ENCODE data around the gene PPM1B. TPM values are rescaled to one million over a fixed set of nuclear protein-coding genes. Genes with fewer than 3 reads are reported as not detected.
"Not testable (repeated sequence)": the region's sequence is repeated elsewhere in the genome, so short reads cannot be mapped to it uniquely, and the experiment has no call there.

The PPM1B gene
- total and polyA plus RNA-seq, 2 experiments from 2014 or later: 54.8 to 81.2 TPM

DNA sequence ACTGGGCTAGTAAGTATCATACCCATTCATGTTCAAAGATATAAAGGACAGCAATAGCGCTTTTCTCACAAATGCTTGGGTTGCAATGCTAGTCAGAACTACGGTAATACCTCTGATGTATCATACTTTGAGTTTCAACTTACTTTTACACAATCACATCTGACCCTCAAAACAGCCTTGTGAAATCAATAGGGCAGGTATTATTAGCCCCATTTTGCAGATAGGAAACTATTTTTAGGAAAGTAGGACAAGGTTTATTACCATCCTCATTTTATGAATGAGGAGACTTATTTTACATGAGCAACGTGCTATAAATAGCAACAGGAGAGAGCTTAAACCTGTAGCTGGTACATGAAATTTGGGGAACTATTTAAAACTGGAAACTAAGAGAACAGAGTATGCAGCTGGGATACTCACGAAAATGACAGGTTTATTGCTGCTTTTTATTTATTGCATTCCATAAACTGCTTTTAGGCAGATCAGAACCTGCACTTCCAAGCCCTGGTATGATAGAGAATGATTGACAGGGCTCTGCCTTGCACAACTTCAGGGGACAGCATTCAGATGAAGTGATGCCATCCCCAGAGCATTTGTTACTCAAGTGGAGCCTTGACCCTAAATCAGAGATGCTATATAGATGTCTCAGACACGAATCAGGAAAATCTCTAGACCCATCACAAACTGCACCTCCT is 42.4 kb upstream of the PPM1B start:
- no peaks in the 10 kb centered on the region for H3K36me3 ChIP-seq
- no peak for TF ChIP-seq CTCF (IDR thresholded peaks at IDR 0.05; ENCODE audit: low read depth, low read length)
- H3K4me3 ChIP-seq: no peak overlapping the region
- no peaks in the 10 kb centered on the region for H3K27me3 ChIP-seq
- DNase-seq (ENCODE audit: low read depth in 1 of 2, low spot score in 1 of 2): no peak
- no peak overlapping the region for H3K27ac ChIP-seq
- no peaks in the 10 kb centered on the region for H3K4me1 ChIP-seq (ENCODE audit: low read depth)
- no peaks in the 10 kb centered on the region for H3K9me3 ChIP-seq (ENCODE audit: low read depth)

DNA sequence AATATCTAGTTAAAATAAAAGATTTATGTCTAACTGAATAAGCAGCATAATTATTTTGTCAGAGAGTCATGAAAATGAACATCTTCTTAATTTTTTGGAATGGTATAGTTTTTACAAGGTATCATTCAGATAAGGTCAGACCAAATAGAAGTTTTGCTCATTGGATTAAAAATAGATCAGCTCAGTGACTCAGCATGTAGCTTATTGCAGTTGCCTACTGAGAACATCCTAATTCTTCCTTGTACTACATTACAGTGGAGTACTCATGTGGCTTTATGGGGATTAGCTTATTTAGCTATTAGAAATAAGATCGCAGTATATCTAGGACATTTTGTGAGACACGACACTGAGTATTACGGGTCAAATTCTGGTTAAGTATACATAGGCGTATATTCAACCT is 38.2 kb upstream of the PPM1B start:
- no peak for TF ChIP-seq CTCF (IDR thresholded peaks at IDR 0.05; ENCODE audit: low read depth, low read length)
- H3K36me3 ChIP-seq: no peaks in the 10 kb centered on the region
- H3K27ac ChIP-seq: no peak overlapping the region
- peak in 1 of 2 donors; percentile 25 for DNase-seq (ENCODE audit: low read depth in 1 of 2, low spot score in 1 of 2)
- no peaks in the 10 kb centered on the region for H3K9me3 ChIP-seq (ENCODE audit: low read depth)
- no peak overlapping the region for H3K4me3 ChIP-seq
- no peaks in the 10 kb centered on the region for H3K27me3 ChIP-seq
- H3K4me1 ChIP-seq (ENCODE audit: low read depth): no peaks in the 10 kb centered on the region

GRCh38 chr2:44131177-44131576 is 37.5 kb upstream of the PPM1B start:
- Histone ChIP-seq H3K4me3 (no peak overlapping the region), H3K36me3 (no peaks in the 10 kb centered on the region), H3K27ac (no peak overlapping the region), H3K9me3 (ENCODE audit: low read depth) (no peaks in the 10 kb centered on the region), H3K27me3 (no peaks in the 10 kb centered on the region), H3K4me1 (ENCODE audit: low read depth) (no peaks in the 10 kb centered on the region)
- TF ChIP-seq CTCF (IDR thresholded peaks at IDR 0.05; ENCODE audit: low read depth, low read length): no peak
- no peak for DNase-seq (ENCODE audit: low read depth in 1 of 2, low spot score in 1 of 2)

- H3K27me3 ChIP-seq; H3K36me3 ChIP-seq; DNase-seq (ENCODE audit: low read depth in 1 of 2, low spot score in 1 of 2); H3K9me3 ChIP-seq (ENCODE audit: low read depth); H3K4me3 ChIP-seq; H3K4me1 ChIP-seq (ENCODE audit: low read depth); H3K27ac ChIP-seq: not testable (repeated sequence)
Measured at GRCh38 chr2:44133602-44134001, 35.1 kb upstream of the PPM1B start.

- Histone ChIP-seq H3K4me3 (no peak overlapping the region), H3K36me3 (no peaks in the 10 kb centered on the region), H3K27me3 (no peaks in the 10 kb centered on the region), H3K9me3 (ENCODE audit: low read depth) (no peaks in the 10 kb centered on the region), H3K4me1 (ENCODE audit: low read depth) (no peaks in the 10 kb centered on the region), H3K27ac (no peak overlapping the region)
- TF ChIP-seq CTCF (IDR thresholded peaks at IDR 0.05; ENCODE audit: low read depth, low read length): no peak
- no peak for DNase-seq (ENCODE audit: low read depth in 1 of 2, low spot score in 1 of 2)
Measured at GRCh38 chr2:44134848-44135247, 33.8 kb upstream of the PPM1B start.

DNA sequence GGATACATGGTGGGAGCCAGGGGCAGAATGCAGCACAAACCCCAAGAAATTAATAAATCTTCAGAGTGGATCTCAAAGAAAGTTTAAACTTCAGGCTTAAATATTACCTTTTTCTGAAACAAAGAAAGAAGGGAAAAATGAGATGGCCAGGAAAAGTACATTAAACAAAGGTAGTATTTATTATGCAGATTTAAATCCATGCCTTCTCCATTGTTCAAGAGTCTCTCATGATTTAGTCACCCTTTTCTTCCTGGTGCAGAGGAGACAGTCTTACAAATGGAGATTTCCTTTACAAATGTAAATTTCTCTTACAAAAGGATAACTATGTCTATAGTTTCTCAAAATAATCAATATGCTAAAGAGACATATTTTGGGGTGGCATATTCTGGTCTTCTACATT is 33.4 kb upstream of the PPM1B start:
- Histone ChIP-seq H3K9me3 (ENCODE audit: low read depth) (no peaks in the 10 kb centered on the region), H3K36me3 (no peaks in the 10 kb centered on the region), H3K4me3 (no peak overlapping the region), H3K27me3 (no peaks in the 10 kb centered on the region), H3K27ac (no peak overlapping the region), H3K4me1 (ENCODE audit: low read depth) (no peaks in the 10 kb centered on the region)
- TF ChIP-seq CTCF (IDR thresholded peaks at IDR 0.05; ENCODE audit: low read depth, low read length): no peak
- no peak for DNase-seq (ENCODE audit: low read depth in 1 of 2, low spot score in 1 of 2)
